OCI-LY3 (cell line): ENCODE data around the gene GGTLC1.
"Not testable (repeated sequence)": the region's sequence is repeated elsewhere in the genome, so short reads cannot be mapped to it uniquely, and the experiment has no call there.

ENCODE experiments used
- H2AFZ ChIP-seq: fragments of 200-600, 300-600 bp; shearing (Covaris generic); 2 replicates; pipeline ENCODE4 v1.6.0; 2014; ENCODE audit warnings: antibody characterized with exemption, low read depth, low read length
- H3K27ac ChIP-seq: fragments of 200-600, 300-600 bp; sonication (generic); 2 replicates; pipeline ENCODE4 v1.5.1; 2014; ENCODE audit warnings: mild to moderate bottlenecking, low read length, moderate library complexity, mixed read lengths
- H3K27me3 ChIP-seq: fragments of 200-600, 300-600 bp; sonication (generic); 2 replicates; pipeline ENCODE4 v1.6.1; 2014; ENCODE audit warnings: low read depth, low read length, mixed read lengths
- H3K36me3 ChIP-seq: fragments of 200-600, 300-600 bp; sonication (generic); replicated peaks from 2 replicates; pipeline ENCODE3; 2014; ENCODE audit warnings: low read depth, low read length, mixed read lengths
- H3K4me1 ChIP-seq: fragments of 300-600, 200-600 bp; sonication (generic); 2 replicates; pipeline ENCODE4 v1.6.1; 2014; ENCODE audit warnings: low read length, mixed read lengths
- H3K4me2 ChIP-seq: fragments of 200-600, 300-600 bp; sonication (generic); 2 replicates; pipeline ENCODE4 v1.6.1; 2014; ENCODE audit warnings: low read length, mixed read lengths
- H3K4me3 ChIP-seq: fragments of 300-600, 200-600 bp; sonication (generic); 2 replicates; pipeline ENCODE4 v1.5.1; 2014; ENCODE audit warnings: antibody characterized with exemption, mild to moderate bottlenecking, low read length, moderate library complexity
- H3K79me2 ChIP-seq: fragments of 300-600, 200-600 bp; shearing (Covaris generic); 2 replicates; pipeline ENCODE4 v1.6.1; 2014; ENCODE audit warnings: mild to moderate bottlenecking, low read length, mixed read lengths
- H3K9ac ChIP-seq: fragments of 300-600, 200-600 bp; shearing (Covaris generic); 2 replicates; pipeline ENCODE4 v1.6.0; 2014; ENCODE audit warnings: mild to moderate bottlenecking, low read length, moderate library complexity
- H3K9me3 ChIP-seq: fragments of 200-600, 300-600 bp; shearing (Covaris generic); 2 replicates; pipeline ENCODE4 v1.6.1; 2014; ENCODE audit warnings: low read length, mixed read lengths; ENCODE audit not compliant: insufficient read depth
- H4K20me1 ChIP-seq: fragments of 200-600, 300-600 bp; sonication (generic); 2 replicates; pipeline ENCODE4 v1.6.1; 2016; ENCODE audit warnings: low read length, mixed read lengths; ENCODE audit not compliant: insufficient read depth
- EZH2phosphoT487 ChIP-seq: fragments of 200-600 bp; shearing (Covaris generic); IDR thresholded peaks from 2 replicates; pipeline ENCODE4 v1.6.1; 2018; ENCODE audit warnings: antibody characterized with exemption, mixed run types, low read depth
- TF ChIP-seq, protein P1 (sequence below): fragments of 200-600, 300-600 bp; sonication (generic); IDR thresholded peaks from 2 replicates; pipeline ENCODE4 v1.5.1; 2014; ENCODE audit warnings: antibody characterized with exemption, low read length, low read depth

Gene GGTLC1

DNA sequence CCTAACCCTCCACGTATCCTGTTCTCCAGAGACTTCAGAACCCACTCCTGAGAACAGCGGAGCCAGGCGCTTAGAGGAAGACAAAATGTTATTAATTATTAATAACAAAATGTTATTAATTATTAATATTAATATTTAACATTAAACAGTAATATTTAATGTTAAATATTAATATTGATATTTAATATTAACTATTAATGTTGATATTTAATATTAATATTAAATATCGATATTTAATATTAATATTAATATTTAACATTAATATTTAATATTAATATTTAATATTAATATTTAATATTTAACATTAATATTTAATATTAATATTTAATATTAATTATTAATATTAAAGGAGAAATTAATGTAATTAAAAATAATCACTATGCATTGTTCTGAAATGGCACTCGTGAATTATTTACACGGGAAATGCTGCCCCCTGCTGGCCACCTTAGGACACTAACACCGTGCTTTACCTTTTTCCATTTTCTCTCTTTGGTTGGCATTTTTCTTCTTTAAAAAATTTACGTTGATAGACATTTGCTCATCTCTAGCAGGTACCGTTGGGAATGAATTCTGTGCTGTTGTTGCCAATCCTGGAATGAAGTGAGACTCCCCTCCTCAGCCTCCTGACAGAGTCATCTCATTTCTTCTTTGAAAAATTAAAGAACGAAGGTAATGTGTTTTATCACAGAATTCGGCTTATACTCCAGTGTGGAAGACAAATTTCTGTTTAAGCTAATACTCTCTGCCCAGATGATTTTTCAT, 7.5 kb upstream of the GGTLC1 start:
- Histone ChIP-seq H4K20me1 (no peaks in the 10 kb centered on the region), H3K79me2 (no peaks in the 10 kb centered on the region), H3K9me3 (no peaks in the 10 kb centered on the region), H3K4me1 (no peaks in the 10 kb centered on the region), H3K36me3 (no peaks in the 10 kb centered on the region), H2AFZ (no peak overlapping the region), H3K27ac (no peak overlapping the region), H3K9ac (no peak overlapping the region), H3K4me3 (no peak overlapping the region), H3K4me2 (no peak overlapping the region), H3K27me3 (peaks cover 27% of the 10 kb centered on the region)
- TF ChIP-seq EZH2phosphoT487 = no peak
- TF ChIP-seq, protein P1, sequence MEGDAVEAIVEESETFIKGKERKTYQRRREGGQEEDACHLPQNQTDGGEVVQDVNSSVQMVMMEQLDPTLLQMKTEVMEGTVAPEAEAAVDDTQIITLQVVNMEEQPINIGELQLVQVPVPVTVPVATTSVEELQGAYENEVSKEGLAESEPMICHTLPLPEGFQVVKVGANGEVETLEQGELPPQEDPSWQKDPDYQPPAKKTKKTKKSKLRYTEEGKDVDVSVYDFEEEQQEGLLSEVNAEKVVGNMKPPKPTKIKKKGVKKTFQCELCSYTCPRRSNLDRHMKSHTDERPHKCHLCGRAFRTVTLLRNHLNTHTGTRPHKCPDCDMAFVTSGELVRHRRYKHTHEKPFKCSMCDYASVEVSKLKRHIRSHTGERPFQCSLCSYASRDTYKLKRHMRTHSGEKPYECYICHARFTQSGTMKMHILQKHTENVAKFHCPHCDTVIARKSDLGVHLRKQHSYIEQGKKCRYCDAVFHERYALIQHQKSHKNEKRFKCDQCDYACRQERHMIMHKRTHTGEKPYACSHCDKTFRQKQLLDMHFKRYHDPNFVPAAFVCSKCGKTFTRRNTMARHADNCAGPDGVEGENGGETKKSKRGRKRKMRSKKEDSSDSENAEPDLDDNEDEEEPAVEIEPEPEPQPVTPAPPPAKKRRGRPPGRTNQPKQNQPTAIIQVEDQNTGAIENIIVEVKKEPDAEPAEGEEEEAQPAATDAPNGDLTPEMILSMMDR = peak; percentile 75

DNA sequence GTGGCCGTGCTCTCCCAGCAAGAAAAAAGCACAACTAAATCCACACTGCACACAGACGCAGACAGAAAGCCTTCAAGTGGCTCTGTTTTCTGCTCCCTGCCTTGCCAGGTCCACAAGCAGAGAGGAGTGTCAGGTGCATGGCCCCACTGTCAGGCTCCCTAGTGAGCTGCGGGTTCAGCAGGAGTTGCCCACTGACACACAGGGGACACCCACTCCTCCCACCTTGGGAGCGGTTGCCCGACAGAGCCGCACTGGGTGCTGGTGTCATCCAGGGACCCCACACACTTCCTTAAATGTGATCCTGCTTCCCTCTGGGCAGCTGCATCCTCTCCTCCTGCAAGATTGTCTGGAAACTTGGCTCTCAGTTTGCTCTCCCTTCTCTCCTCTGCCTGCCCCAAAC, 6.7 kb upstream of the GGTLC1 start:
- peaks cover 26% of the 10 kb centered on the region for H3K27me3 ChIP-seq
- not testable (repeated sequence) for H3K9me3 ChIP-seq, H4K20me1 ChIP-seq, H3K4me2 ChIP-seq, H3K27ac ChIP-seq, H2AFZ ChIP-seq, H3K79me2 ChIP-seq, H3K4me1 ChIP-seq, H3K9ac ChIP-seq, H3K4me3 ChIP-seq, H3K36me3 ChIP-seq

- H3K27ac ChIP-seq, H3K4me1 ChIP-seq, H3K79me2 ChIP-seq, H3K9ac ChIP-seq, H3K4me2 ChIP-seq, H4K20me1 ChIP-seq, H3K9me3 ChIP-seq, H3K36me3 ChIP-seq, H3K4me3 ChIP-seq, H2AFZ ChIP-seq: not testable (repeated sequence)
- peaks cover 14% of the 10 kb centered on the region for H3K27me3 ChIP-seq
Measured at GRCh38 chr20:23994001-23994633, 5.5 kb upstream of the GGTLC1 start.

DNA sequence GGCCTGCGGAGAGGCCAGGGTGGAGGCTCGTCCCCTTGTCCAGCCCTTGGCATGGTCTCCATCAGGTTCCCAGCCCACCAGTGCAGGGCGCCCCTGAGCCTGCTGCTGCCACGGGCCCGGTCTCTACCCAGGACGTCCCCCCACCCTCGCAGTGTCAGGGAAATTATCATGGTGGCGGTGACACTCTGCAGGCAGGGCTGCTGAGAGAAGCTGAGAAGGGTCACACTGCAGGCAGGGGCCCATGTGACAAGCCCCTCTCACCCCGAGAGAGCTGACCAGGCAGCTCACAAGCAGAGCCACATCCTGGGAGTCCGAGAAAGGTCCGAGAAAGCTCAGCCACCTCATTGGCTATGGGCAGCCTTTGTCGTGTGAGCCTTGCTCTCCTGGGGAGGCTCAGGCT, 4.9 kb upstream of the GGTLC1 start:
- not testable (repeated sequence) for H3K79me2 ChIP-seq, H3K9me3 ChIP-seq, H3K36me3 ChIP-seq, H3K4me3 ChIP-seq, H3K9ac ChIP-seq, H3K27me3 ChIP-seq, H4K20me1 ChIP-seq, H3K27ac ChIP-seq, H3K4me2 ChIP-seq, H3K4me1 ChIP-seq, H2AFZ ChIP-seq

DNA sequence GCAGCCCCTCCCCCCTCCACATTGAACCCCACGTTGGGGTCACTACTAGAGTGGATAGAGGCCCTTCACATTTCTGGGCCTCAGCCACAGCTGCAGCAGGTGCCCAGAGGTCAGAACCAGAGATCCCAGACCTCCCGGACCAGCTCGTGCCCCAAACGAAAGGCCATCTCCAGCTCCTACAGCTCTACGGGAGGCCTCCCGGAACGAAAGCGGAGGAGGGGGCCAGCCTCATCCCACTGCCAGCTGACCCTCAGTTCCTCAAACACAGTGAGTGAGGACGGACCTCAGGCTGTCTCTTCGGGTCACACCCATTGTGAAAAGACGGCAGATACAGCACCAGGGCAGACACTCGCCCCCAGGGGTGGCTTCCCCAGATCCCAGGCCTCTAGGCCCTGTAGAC, 1.7 kb upstream of the GGTLC1 start:
- H3K79me2 ChIP-seq, H3K27me3 ChIP-seq, H3K4me2 ChIP-seq, H3K4me3 ChIP-seq, H3K4me1 ChIP-seq, H3K9me3 ChIP-seq, H3K27ac ChIP-seq, H2AFZ ChIP-seq, H4K20me1 ChIP-seq, H3K9ac ChIP-seq, H3K36me3 ChIP-seq: not testable (repeated sequence)

DNA sequence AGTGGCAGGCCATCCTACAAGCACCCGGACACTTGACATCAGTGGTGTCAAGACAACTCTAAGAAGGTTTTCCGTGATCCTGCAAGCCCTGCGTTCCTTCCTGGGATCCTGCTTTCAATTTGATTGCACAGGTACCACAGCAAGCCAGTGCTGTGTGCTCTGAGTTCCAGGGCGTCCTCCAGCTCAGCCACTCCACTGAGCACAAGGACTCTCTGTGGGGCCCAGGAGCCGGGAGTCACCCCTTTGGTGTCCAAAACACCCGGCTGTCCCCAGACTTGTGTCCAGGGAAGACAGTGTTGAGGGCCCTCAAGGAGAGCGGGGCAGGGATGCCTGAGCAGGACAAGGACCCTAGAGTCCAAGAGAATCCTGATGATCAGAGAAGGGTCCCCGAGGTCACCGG, 387 bp upstream of the GGTLC1 start:
- H3K27ac ChIP-seq, H3K4me2 ChIP-seq, H3K4me3 ChIP-seq, H3K79me2 ChIP-seq, H3K27me3 ChIP-seq, H3K36me3 ChIP-seq, H3K4me1 ChIP-seq, H2AFZ ChIP-seq, H4K20me1 ChIP-seq, H3K9me3 ChIP-seq, H3K9ac ChIP-seq: not testable (repeated sequence)

DNA sequence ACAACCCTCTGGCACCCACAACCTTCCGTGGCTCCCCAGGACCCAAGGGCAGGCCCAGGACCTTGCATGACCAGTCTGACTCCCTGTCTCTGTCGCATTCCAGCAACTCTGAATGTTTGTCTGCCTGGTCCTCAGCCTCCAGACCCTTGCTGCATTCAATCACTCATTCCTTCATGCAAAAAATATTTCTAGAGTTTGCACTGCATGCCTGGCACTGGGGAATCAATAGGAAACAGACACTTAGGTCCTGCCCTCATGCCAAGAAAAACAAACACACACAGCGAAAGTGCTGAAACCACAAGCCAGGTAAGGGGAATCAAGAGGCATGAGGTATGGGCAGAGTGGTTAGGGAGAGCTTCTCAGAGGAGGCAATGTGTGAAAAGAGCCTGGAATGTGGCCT, 1.9 kb downstream of the GGTLC1 start:
- H3K4me3 ChIP-seq, H4K20me1 ChIP-seq, H3K79me2 ChIP-seq: not testable (repeated sequence)

DNA sequence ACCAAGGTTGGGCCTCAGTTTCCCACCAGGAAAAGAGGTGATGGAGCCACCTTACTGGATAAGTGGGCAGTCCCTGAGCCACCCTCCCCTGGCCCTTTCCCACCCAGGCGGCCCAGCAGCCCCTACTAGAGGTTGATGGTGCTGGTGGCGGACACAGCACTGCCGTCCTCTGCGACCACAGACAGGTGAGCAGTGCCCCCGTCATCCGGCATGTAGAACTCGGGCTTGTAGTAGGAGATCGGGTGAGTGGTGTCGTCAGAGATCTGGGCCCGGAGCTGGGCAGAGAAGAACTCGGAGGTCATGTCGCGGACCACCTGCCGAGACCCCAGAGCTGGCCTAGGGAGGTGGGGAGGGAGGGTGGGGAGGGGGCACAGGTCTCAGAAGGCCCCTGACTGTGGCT, 2.3 kb downstream of the GGTLC1 start:
- not testable (repeated sequence) for H3K4me3 ChIP-seq, H3K9me3 ChIP-seq, H3K9ac ChIP-seq, H3K4me2 ChIP-seq, H3K27ac ChIP-seq, H3K36me3 ChIP-seq, H3K4me1 ChIP-seq, H3K79me2 ChIP-seq, H3K27me3 ChIP-seq, H4K20me1 ChIP-seq, H2AFZ ChIP-seq

More for the DNA sequence above, 1.9 kb downstream of the GGTLC1 start:
- H3K27me3 ChIP-seq, H3K4me1 ChIP-seq, H3K9ac ChIP-seq, H2AFZ ChIP-seq, H3K27ac ChIP-seq, H3K9me3 ChIP-seq, H3K4me2 ChIP-seq, H3K36me3 ChIP-seq: not testable (repeated sequence)

DNA sequence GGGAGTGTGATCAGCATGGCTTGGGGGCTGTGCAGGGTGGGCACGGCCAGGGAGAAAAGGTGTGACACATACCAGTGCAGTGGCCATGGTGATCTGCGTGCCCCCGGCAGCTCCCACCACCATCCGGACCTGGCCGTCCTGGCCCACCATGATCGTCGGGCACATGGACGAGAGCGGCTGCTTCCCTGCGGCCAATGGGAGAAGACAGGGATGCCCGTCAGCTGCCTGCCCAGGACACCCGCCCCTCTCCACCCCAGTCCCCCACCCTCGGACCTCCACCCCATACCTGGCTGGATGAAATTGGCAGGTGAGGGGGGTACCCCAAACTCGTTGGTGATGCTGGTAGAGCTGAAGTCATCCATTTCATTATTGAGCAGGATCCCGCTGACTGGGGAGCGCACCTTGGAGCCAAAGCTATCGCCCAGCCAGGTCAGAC, 2.8 kb downstream of the GGTLC1 start:
- H4K20me1 ChIP-seq, H3K27me3 ChIP-seq, H3K36me3 ChIP-seq, H3K4me2 ChIP-seq, H3K4me1 ChIP-seq, H3K4me3 ChIP-seq, H3K79me2 ChIP-seq, H2AFZ ChIP-seq, H3K27ac ChIP-seq, H3K9me3 ChIP-seq, H3K9ac ChIP-seq: not testable (repeated sequence)
